Vagina (tissue), 2 donors: ENCODE results near the gene ABCC6. TPM values are rescaled to one million over a fixed set of nuclear protein-coding genes. Genes with fewer than 3 reads are reported as not detected.

Experiments
- DNase-seq, 2 donors: peaks; one replicate each; pipeline ENCODE4 v3.0.0-alpha.2; 2017; ENCODE audit errors: extremely low spot score in 2 of 2
- H3K27ac ChIP-seq: fragments of 200-600 bp; sonication (generic); one replicate; pipeline ENCODE4 v1.5.1; 2019
- H3K27me3 ChIP-seq: fragments of 200-600 bp; sonication (generic); one replicate; pipeline ENCODE4 v1.5.1; 2019
- H3K36me3 ChIP-seq, 2 donors: fragments of 200-600 bp; sonication (generic); one replicate each; pipeline ENCODE4 v1.5.1; 2017 to 2019
- H3K4me1 ChIP-seq: fragments of 200-600 bp; sonication (generic); one replicate; pipeline ENCODE4 v1.5.1; 2019
- H3K4me3 ChIP-seq, 2 donors: fragments of 200-600 bp; sonication (generic); 1 replicate in 1 of 2; 2 replicates in 1 of 2; pipeline ENCODE4 v1.5.1; 2016 to 2019
- H3K9me3 ChIP-seq: fragments of 200-600 bp; sonication (generic); one replicate; pipeline ENCODE4 v1.5.1; 2019
- POLR2A ChIP-seq, 2 donors: fragments of 450-650 bp; IDR thresholded peaks; one replicate each; pipeline ENCODE4 v1.6.1; 2017; ENCODE audit warnings: antibody characterized with exemption in 2 of 2, mild to moderate bottlenecking in 2 of 2, moderate library complexity in 2 of 2
- POLR2AphosphoS5 ChIP-seq, 2 donors: sonication (generic); formaldehyde crosslinking; IDR thresholded peaks; one replicate each; pipeline ENCODE4 v1.9.0; 2017; ENCODE audit warnings: antibody characterized with exemption in 2 of 2, mild to moderate bottlenecking in 2 of 2, low read depth in 1 of 2; ENCODE audit not compliant: insufficient read depth in 1 of 2
- intact Hi-C: fragments of 100-400 bp; cut with DNase I; formaldehyde crosslinking; loops from one replicate; pipeline ENCODE4 v1.15.1; 2023
- total RNA-seq: library from RNA; depleted of rRNA; stranded (reverse); fragments of >200 nt; gene quantifications from one replicate; pipeline ENCODE4 v1.2.3, GENCODE V29; 2016
- TF ChIP-seq, protein P1 (sequence below), 3 experiments: fragments of 450-650 bp in 2 of 3; fragments of 200-600 bp in 1 of 3; sonication (generic) in 1 of 3; IDR thresholded peaks; one replicate each; pipeline ENCODE4 v1.5.1; 2017 to 2019; ENCODE audit warnings: antibody characterized with exemption in 3 of 3, mild to moderate bottlenecking in 2 of 3, moderate library complexity in 2 of 3

ABCC6 gene
- total RNA-seq, 1 donor from 2014 or later = 0.49 TPM

DNA sequence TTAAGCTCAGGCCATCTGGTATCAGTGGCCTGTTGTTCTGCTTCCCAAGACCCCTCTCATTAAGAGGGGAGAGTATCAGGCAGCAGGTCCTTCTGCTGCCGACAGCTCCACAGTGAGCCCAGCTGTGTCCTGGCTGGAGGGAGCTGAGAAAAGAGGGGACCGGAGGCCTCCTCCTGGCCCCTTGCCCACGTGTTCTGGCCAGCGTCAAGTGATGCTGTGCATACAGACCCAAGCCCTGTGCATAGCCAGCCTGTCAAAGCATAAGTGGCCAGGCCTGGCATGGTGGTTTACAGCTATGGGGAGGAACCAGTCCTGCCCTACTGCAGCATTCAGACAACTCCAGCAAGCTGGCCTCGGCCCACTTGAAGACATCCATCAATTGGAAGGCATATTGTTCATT is 48.0 kb downstream of the ABCC6 start:
- Histone ChIP-seq H3K9me3 (no peaks in the 10 kb centered on the region), H3K36me3 (no peaks in the 10 kb centered on the region), H3K27ac (no peak overlapping the region), H3K4me3 (no peak overlapping the region), H3K27me3 (no peaks in the 10 kb centered on the region), H3K4me1 (no peaks in the 10 kb centered on the region)
- DNase-seq = no peak
- intact Hi-C loops = no loop called here
- TF ChIP-seq POLR2AphosphoS5 (IDR thresholded peaks at IDR 0.05; ENCODE audit: insufficient read depth in 1 of 2, low read depth in 1 of 2) = no peak
- TF ChIP-seq, protein P1, sequence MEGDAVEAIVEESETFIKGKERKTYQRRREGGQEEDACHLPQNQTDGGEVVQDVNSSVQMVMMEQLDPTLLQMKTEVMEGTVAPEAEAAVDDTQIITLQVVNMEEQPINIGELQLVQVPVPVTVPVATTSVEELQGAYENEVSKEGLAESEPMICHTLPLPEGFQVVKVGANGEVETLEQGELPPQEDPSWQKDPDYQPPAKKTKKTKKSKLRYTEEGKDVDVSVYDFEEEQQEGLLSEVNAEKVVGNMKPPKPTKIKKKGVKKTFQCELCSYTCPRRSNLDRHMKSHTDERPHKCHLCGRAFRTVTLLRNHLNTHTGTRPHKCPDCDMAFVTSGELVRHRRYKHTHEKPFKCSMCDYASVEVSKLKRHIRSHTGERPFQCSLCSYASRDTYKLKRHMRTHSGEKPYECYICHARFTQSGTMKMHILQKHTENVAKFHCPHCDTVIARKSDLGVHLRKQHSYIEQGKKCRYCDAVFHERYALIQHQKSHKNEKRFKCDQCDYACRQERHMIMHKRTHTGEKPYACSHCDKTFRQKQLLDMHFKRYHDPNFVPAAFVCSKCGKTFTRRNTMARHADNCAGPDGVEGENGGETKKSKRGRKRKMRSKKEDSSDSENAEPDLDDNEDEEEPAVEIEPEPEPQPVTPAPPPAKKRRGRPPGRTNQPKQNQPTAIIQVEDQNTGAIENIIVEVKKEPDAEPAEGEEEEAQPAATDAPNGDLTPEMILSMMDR (IDR thresholded peaks at IDR 0.05) = no peak
- no peak for TF ChIP-seq POLR2A (IDR thresholded peaks at IDR 0.05)

DNA sequence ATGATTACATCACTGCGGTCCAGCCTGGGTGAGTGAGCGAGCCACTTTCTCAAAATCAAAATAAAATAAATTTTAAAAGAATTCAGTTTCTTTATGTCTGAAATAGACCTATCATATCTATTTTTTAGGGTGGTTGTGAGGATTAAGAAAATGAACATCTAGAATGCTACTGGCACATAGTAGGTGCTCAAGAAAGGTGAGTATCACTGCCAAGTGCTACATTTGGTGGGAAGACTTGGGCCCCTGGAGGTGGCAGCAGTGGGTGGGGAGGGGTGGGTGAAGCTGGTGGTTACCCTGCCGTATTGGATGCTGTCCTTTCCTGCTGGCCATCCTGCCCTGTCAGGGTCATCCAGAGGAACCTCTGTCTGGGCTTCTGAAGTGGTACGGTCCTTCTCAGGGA is 50.3 kb downstream of the ABCC6 start:
- no peak overlapping the region for H3K4me3 ChIP-seq
- no peaks in the 10 kb centered on the region for H3K9me3 ChIP-seq
- H3K4me1 ChIP-seq = no peaks in the 10 kb centered on the region
- no peak for DNase-seq
- no peak for TF ChIP-seq POLR2AphosphoS5 (IDR thresholded peaks at IDR 0.05; ENCODE audit: insufficient read depth in 1 of 2, low read depth in 1 of 2)
- TF ChIP-seq POLR2A (IDR thresholded peaks at IDR 0.05) = no peak
- TF ChIP-seq, protein P1 (IDR thresholded peaks at IDR 0.05) = no peak
- H3K27ac ChIP-seq = no peak overlapping the region
- no peaks in the 10 kb centered on the region for H3K27me3 ChIP-seq
- intact Hi-C loops = no loop called here
- no peaks in the 10 kb centered on the region for H3K36me3 ChIP-seq

DNA sequence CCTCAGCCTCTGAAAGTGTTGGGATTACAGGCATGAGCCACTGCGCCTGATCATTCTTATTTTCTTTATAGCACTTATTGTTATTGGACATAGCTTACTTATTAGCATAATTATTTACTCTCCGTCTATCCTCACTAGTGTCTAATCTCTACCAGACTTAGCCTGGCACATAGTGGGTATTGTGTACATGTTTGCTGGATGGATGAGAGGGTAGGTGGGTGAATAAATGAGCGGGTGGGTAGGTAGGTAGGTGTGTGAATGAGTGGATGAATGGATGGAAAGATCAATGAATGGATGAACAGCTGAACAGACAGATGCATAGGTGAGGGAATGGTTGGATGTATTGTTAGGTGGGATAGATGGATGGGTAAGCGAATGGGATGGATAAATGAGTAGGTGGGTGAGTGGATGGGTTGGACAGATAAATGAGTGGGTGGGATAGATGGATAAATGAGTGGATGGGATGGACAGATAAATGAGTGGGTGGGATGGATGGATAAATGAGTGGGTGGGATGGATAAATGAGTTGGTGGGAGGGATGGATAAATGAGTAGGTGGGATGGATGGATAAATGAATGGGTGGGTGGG is 51.9 kb downstream of the ABCC6 start:
- no peak for DNase-seq
- no peaks in the 10 kb centered on the region for H3K36me3 ChIP-seq
- intact Hi-C loops = no loop called here

DNA sequence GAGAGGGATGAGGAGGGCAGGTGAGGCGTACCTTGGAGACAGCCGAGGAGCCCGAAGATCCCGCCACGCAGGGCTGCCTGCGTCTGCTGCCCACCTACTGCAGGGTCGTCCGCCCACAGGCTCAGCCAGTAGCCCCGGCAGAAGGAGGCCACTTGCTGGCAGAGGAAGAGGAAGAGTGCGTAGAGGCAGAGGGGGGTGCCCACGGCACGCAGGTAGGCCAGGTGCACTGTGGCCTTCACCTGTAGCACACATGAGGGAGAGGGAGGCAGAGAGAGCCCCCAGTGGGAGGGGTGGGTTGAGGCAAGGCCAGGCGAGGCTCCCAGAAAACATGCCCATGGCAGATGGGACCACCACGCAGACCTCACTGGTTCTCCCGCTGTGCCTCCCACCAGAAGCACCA is 53.7 kb downstream of the ABCC6 start:
- H3K9me3 ChIP-seq = no peaks in the 10 kb centered on the region
- H3K27ac ChIP-seq = no peak overlapping the region
- H3K27me3 ChIP-seq = no peaks in the 10 kb centered on the region
- intact Hi-C loops = no loop called here
- TF ChIP-seq POLR2AphosphoS5 (IDR thresholded peaks at IDR 0.05; ENCODE audit: insufficient read depth in 1 of 2, low read depth in 1 of 2) (no peak), POLR2A (IDR thresholded peaks at IDR 0.05) (no peak)
- TF ChIP-seq, protein P1 (IDR thresholded peaks at IDR 0.05) = no peak
- no peak overlapping the region for H3K4me3 ChIP-seq
- no peak for DNase-seq
- no peaks in the 10 kb centered on the region for H3K4me1 ChIP-seq
- H3K36me3 ChIP-seq = no peaks in the 10 kb centered on the region

More for the DNA sequence above, 51.9 kb downstream of the ABCC6 start:
- no peak for TF ChIP-seq POLR2AphosphoS5 (IDR thresholded peaks at IDR 0.05; ENCODE audit: insufficient read depth in 1 of 2, low read depth in 1 of 2)
- TF ChIP-seq, protein P1 (IDR thresholded peaks at IDR 0.05) = no peak
- TF ChIP-seq POLR2A (IDR thresholded peaks at IDR 0.05) = no peak
- H3K27ac ChIP-seq = no peak overlapping the region
- no peak overlapping the region for H3K4me3 ChIP-seq
- H3K27me3 ChIP-seq = no peaks in the 10 kb centered on the region
- no peaks in the 10 kb centered on the region for H3K9me3 ChIP-seq
- no peaks in the 10 kb centered on the region for H3K4me1 ChIP-seq

DNA sequence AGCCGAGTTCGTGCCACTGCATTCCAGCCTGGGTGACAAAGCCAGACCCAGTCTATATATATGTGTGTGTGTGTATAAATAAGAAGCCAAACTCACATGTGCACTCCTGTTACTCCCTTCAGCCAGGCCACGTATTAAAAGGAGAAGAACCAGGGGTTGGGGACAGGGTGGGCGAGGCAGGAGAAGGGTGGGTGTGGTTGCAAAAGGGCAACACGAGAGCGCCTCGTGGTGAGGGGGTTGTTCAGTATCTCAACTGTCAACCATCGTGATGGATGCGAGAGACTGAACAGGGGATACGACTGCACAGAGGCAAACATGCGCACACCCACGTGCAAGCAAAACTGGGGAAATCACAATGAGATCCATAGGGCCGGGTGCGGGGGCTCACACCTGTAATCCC is 54.9 kb downstream of the ABCC6 start:
- Histone ChIP-seq H3K27ac (no peak overlapping the region), H3K4me3 (no peak overlapping the region), H3K4me1 (no peaks in the 10 kb centered on the region), H3K36me3 (no peaks in the 10 kb centered on the region), H3K27me3 (no peaks in the 10 kb centered on the region), H3K9me3 (no peaks in the 10 kb centered on the region)
- intact Hi-C loops = no loop called here
- no peak for TF ChIP-seq POLR2AphosphoS5 (IDR thresholded peaks at IDR 0.05; ENCODE audit: insufficient read depth in 1 of 2, low read depth in 1 of 2)
- TF ChIP-seq, protein P1 (IDR thresholded peaks at IDR 0.05) = no peak
- TF ChIP-seq POLR2A (IDR thresholded peaks at IDR 0.05) = no peak
- DNase-seq = no peak
